IPS-15b (cell line): Measurements from ENCODE around the gene AMMECR1.
"Not testable (repeated sequence)": the region's sequence is repeated elsewhere in the genome, so short reads cannot be mapped to it uniquely, and the experiment has no call there.

Experiments
- H3K27me3 ChIP-seq: one replicate; pipeline ENCODE4 v1.6.1; 2013; ENCODE audit warnings: low read length; ENCODE audit not compliant: control insufficient read depth, insufficient read depth
- H3K36me3 ChIP-seq: one replicate; pipeline ENCODE4 v1.6.1; 2013; ENCODE audit warnings: low read length; ENCODE audit not compliant: control insufficient read depth, insufficient read depth
- H3K4me1 ChIP-seq: one replicate; pipeline ENCODE4 v1.6.1; 2013; ENCODE audit warnings: mild to moderate bottlenecking, low read length; ENCODE audit not compliant: control insufficient read depth, insufficient read depth
- H3K4me3 ChIP-seq: one replicate; pipeline ENCODE4 v1.5.1; 2013; ENCODE audit warnings: low read depth, low read length
- H3K9ac ChIP-seq: one replicate; pipeline ENCODE4 v1.6.1; 2013; ENCODE audit warnings: low read depth, mild to moderate bottlenecking, low read length
- H3K9me3 ChIP-seq: one replicate; pipeline ENCODE4 v1.6.1; 2013; ENCODE audit warnings: mild to moderate bottlenecking, low read length; ENCODE audit not compliant: control insufficient read depth, insufficient read depth

The AMMECR1 gene

DNA sequence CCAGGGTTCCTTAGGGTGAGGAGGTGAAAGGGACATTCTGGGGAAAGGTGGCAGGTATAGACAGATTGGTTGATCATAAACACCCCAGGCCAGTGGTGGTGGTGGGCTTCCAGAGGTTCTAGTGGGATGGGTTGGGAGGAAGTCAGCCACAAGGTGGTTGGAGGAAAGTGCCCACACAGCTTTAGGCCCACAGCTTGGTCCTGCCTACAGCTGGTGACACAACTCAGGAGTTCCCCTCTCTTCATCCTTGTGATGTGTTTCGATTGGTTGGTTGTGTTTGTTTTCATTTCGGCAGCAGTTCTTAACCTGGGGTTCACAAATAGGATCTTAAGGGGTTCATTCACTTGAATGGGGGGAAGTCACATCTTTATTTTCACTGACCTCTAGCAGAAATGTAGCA lies 158.0 kb downstream of the AMMECR1 start:
- Histone ChIP-seq H3K36me3 (no peaks in the 10 kb centered on the region), H3K4me3 (no peak overlapping the region), H3K4me1 (peaks cover 7% of the 10 kb centered on the region), H3K27me3 (no peaks in the 10 kb centered on the region), H3K9me3 (no peaks in the 10 kb centered on the region), H3K9ac (no peak overlapping the region)

DNA sequence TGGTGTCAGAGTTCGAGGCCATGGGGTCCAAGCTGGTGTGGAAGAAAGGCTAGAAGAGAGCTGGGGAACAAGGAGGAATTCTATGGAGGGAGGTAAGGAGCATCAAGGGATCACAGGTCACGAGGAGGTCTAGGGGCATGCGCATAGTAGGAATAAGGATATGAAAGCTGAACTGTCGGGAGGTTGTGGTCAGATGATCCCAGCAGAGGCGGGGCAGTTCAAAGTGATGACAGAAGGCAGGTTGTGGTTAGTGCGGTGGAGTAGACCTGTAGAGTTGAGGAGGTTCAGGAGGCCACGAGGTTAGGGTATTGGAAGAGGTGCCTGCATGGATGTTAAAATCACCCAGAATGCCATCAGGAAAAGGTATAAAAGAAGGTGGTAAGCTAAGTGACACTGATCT lies 158.7 kb downstream of the AMMECR1 start:
- no peaks in the 10 kb centered on the region for H3K36me3 ChIP-seq
- peaks cover 7% of the 10 kb centered on the region for H3K4me1 ChIP-seq
- no peak overlapping the region for H3K9ac ChIP-seq
- no peaks in the 10 kb centered on the region for H3K27me3 ChIP-seq
- H3K4me3 ChIP-seq = no peak overlapping the region
- no peaks in the 10 kb centered on the region for H3K9me3 ChIP-seq

DNA sequence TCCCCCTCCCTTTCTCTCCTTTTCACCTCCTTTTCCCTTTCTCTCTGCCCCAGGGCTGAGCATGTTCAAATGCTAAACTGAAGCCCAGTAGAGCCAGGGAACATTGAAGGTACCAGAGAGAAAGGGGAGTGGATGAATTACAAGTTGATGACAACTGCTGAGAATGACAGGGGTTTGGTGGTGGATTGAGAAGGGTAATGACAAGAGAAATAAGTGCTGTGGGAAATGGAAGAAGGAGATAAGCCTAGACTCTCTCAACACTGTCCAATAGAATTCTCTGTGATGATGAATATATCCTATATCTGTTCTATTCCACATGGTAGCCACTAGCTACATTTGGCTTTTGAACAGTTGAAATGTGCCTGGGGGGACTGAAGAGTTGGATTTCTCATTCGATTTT lies 160.4 kb downstream of the AMMECR1 start:
- H3K4me1 ChIP-seq = peaks cover 7% of the 10 kb centered on the region
- H3K9me3 ChIP-seq = no peaks in the 10 kb centered on the region
- no peak overlapping the region for H3K9ac ChIP-seq
- H3K27me3 ChIP-seq = no peaks in the 10 kb centered on the region
- H3K4me3 ChIP-seq = no peak overlapping the region
- no peaks in the 10 kb centered on the region for H3K36me3 ChIP-seq

DNA sequence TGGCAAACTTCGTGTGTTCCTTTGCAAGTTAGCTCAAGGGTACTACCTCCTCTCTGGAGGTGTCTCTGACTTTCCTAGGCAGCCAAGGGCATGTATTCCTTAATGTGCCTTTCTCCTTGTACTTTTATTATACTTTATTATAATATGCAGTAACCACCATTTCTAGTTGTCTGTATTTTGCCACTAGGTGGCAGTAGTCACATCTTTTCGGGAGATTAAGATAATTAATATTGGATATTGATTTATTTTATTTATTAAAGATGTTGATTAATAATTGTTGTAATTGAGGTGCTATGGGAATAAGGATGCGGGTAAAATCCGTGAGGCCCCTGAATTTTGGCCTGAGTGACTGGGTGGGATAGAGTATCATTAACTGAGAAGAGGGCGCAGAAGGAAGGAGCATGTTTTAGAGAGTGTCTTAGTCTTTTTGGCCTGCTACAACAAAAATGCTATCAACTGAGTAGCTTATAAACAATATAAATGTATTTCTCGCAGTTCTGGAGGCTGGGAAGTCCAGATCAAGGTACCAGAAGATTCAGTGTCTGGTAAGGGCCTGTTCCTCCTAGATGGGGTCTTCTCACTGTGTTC lies 161.6 kb downstream of the AMMECR1 start:
- Histone ChIP-seq H3K9me3 (no peaks in the 10 kb centered on the region), H3K27me3 (no peaks in the 10 kb centered on the region), H3K9ac (no peak overlapping the region), H3K36me3 (no peaks in the 10 kb centered on the region), H3K4me3 (no peak overlapping the region), H3K4me1 (peaks cover 6% of the 10 kb centered on the region)

DNA sequence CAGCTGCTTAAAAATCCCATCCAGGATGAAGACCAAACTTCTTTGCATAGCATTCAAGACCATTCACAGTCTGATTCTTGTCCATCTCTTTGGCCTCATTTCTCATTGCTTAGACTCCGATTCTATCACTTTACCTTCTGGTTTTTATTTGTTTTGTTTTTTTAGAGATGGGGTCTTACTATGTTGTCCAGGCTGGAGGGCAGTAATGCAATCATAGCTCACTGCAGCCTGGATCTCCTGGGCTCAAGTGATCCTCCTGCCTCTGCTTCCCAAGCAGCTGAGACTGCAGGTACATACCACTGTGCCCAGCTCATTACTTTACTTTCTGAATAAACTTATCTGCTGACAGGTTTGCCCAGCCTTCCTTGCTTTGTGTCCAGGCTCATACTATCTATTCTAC lies 162.1 kb downstream of the AMMECR1 start:
- no peaks in the 10 kb centered on the region for H3K27me3 ChIP-seq
- H3K4me1 ChIP-seq = peaks cover 1% of the 10 kb centered on the region
- H3K9me3 ChIP-seq = no peaks in the 10 kb centered on the region
- H3K36me3 ChIP-seq = no peaks in the 10 kb centered on the region
- no peak overlapping the region for H3K4me3 ChIP-seq
- no peak overlapping the region for H3K9ac ChIP-seq

DNA sequence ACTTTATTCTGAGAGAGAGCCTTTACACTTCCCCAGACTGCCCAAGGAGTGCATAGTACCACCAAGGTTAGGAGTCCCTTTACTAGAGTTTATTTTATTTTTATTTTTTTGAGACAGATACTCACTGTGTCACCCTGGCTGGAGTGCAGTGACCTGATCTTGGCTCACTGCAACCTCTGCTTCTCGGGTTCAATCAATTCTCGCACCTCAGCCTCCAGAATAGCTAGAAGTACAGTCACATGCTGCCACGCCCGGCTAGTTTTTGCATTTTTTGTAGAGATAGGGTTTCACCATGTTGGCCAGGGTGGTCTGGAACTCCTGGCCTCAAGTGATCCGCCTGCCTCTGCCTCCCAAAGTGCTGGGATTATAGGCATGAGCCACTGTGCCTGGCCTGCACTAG lies 163.6 kb downstream of the AMMECR1 start:
- H3K9me3 ChIP-seq, H3K9ac ChIP-seq, H3K4me1 ChIP-seq, H3K36me3 ChIP-seq, H3K4me3 ChIP-seq, H3K27me3 ChIP-seq: not testable (repeated sequence)

DNA sequence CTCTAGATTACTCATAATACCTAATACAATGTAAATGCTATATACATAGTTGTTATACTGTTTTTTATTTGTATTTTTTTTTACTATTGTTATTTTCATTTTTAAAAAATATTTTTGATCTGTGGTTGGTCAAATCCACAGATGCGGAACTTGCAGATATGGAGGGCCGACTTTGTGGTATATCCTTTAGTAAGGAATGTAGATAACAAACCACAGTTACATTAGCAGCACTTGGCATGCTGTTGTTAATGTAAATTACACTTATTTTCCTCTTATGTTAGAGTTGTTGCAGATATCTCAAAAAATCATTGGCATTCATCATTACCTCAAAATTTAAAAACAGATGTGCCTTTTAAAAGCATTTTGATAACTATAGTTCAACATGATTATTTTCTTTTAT lies 164.0 kb downstream of the AMMECR1 start:
- Histone ChIP-seq H3K36me3 (no peaks in the 10 kb centered on the region), H3K9ac (no peak overlapping the region), H3K27me3 (no peaks in the 10 kb centered on the region), H3K4me1 (no peaks in the 10 kb centered on the region), H3K9me3 (no peaks in the 10 kb centered on the region), H3K4me3 (no peak overlapping the region)

DNA sequence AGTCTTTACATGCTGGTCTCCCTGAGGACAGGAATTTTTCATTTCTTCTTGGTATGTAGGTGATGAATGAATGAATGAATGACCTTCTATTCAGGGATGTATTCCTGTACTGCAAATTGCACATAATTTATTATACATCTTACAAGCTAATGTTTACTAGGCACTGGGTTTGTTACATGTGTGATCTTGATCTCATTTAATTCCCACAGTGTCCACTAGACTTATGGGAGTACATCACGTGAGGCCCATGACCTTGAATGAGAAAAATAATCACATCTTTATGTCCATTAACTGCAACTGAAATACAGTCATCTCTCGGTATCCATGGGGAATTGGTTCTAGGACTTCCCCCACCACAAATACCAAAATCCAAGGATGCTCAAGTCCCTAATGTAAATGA lies 164.6 kb downstream of the AMMECR1 start:
- H3K4me1 ChIP-seq = no peaks in the 10 kb centered on the region
- no peaks in the 10 kb centered on the region for H3K36me3 ChIP-seq
- H3K9ac ChIP-seq = no peak overlapping the region
- no peaks in the 10 kb centered on the region for H3K9me3 ChIP-seq
- H3K4me3 ChIP-seq = no peak overlapping the region
- H3K27me3 ChIP-seq = no peaks in the 10 kb centered on the region

DNA sequence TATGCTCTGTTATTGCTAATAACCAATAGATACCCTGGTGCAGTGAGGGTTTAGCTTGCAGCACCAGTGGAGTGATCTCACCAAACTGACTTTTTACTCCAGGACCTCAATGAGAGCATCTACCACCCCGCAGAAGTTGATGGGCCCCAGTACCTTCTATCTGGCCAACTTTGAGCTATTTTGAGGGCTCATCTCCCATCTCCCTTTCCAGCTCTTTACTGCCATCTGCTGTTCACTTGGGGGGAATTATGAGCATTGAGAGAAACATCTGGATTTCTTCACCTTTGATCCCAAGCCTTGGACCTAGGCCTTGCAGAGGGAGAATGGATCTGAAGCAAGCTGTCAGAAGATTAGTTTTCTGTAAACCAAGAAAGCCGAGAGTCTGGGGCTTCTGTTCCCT lies 171.4 kb downstream of the AMMECR1 start:
- no peak overlapping the region for H3K4me3 ChIP-seq
- no peaks in the 10 kb centered on the region for H3K36me3 ChIP-seq
- H3K9ac ChIP-seq = no peak overlapping the region
- peaks cover 17% of the 10 kb centered on the region for H3K4me1 ChIP-seq
- no peaks in the 10 kb centered on the region for H3K9me3 ChIP-seq
- no peaks in the 10 kb centered on the region for H3K27me3 ChIP-seq

DNA sequence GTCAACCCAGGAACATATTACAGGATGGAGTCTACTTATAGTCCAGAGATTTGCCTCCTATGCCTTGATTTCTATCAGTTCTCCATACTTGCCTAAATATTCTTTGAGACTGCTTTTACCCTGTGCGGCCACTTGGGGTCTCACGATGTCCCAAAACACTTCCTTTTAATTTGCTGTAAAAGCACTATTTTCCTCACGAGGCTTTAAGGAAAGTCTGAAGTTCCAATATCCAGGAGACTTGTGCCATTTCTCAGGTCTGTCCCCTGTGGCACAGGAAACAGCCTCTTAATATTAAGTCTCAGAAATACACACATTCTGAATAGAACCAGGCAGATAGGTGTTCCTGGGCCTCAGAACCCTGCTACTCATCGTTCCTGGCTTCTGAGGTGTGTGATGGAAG lies 172.0 kb downstream of the AMMECR1 start:
- H3K36me3 ChIP-seq = no peaks in the 10 kb centered on the region
- H3K4me3 ChIP-seq = no peak overlapping the region
- H3K9ac ChIP-seq = no peak overlapping the region
- no peaks in the 10 kb centered on the region for H3K9me3 ChIP-seq
- no peaks in the 10 kb centered on the region for H3K27me3 ChIP-seq
- H3K4me1 ChIP-seq = peaks cover 17% of the 10 kb centered on the region

DNA sequence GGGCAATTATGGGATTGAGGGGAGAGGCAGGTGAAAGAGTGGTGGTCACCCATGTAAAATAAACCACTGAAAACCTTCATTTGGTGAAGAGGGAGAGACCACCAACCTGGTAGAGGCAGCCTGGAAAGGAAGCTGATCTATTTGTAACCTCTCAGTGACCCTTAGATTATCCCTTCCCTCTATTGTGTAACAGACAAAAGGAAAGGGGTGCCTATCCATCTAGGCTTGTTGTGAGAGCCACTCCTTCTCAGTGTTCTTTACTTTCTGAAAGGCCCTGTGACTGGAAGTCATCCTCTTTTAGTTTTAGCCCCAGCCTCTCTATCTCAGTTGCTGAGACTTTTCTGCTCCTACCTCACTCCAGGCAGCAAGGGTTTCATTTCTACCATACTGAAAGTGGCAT lies 172.6 kb downstream of the AMMECR1 start:
- no peaks in the 10 kb centered on the region for H3K36me3 ChIP-seq
- H3K4me1 ChIP-seq = peaks cover 17% of the 10 kb centered on the region
- no peak overlapping the region for H3K4me3 ChIP-seq
- no peak overlapping the region for H3K9ac ChIP-seq
- no peaks in the 10 kb centered on the region for H3K9me3 ChIP-seq
- H3K27me3 ChIP-seq = no peaks in the 10 kb centered on the region
